Esophagus muscularis mucosa (tissue), 3 donors: ENCODE measurements around the gene SYNDIG1.

Experiments used
- POLR2AphosphoS5 ChIP-seq, 2 donors: sonication (generic); formaldehyde crosslinking; IDR thresholded peaks; one replicate each; pipeline ENCODE4 v1.6.1; 2017; ENCODE audit warnings: antibody characterized with exemption in 2 of 2
- TF ChIP-seq, protein P1 (sequence below), 3 experiments: fragments of 200-600 bp in 2 of 3; fragments of 450-650 bp in 1 of 3; sonication (generic) in 2 of 3; IDR thresholded peaks; one replicate each; pipeline ENCODE4 v1.5.1; 2017 to 2019; ENCODE audit warnings: antibody characterized with exemption in 3 of 3, mild to moderate bottlenecking in 2 of 3, moderate library complexity in 1 of 3

DNA sequence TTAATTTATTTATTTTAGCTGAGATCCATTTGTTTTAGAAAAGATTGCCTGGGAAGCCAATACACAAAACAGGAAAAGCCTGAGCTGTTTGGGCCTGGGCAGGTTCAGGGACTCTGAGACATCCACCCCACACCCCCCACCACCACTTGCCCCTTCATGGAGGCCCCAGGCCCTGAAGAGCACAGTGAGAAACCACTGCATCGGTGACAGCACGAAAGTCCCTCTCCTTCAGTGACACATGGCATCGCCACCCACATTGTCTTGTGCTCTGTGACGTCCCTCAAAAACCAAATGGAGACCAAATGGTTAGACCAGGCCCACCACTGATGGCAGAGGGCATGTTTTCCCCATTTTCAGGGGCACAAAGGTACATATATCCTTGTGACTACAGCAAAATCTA, 106.4 kb downstream of the SYNDIG1 start:
- TF ChIP-seq POLR2AphosphoS5 (IDR thresholded peaks at IDR 0.05), result no peak
- TF ChIP-seq, protein P1, sequence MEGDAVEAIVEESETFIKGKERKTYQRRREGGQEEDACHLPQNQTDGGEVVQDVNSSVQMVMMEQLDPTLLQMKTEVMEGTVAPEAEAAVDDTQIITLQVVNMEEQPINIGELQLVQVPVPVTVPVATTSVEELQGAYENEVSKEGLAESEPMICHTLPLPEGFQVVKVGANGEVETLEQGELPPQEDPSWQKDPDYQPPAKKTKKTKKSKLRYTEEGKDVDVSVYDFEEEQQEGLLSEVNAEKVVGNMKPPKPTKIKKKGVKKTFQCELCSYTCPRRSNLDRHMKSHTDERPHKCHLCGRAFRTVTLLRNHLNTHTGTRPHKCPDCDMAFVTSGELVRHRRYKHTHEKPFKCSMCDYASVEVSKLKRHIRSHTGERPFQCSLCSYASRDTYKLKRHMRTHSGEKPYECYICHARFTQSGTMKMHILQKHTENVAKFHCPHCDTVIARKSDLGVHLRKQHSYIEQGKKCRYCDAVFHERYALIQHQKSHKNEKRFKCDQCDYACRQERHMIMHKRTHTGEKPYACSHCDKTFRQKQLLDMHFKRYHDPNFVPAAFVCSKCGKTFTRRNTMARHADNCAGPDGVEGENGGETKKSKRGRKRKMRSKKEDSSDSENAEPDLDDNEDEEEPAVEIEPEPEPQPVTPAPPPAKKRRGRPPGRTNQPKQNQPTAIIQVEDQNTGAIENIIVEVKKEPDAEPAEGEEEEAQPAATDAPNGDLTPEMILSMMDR (IDR thresholded peaks at IDR 0.05), result no peak
